NCI-H1105 (cell line): ENCODE data around the gene CNIH3.
"Not testable (repeated sequence)": the region's sequence is repeated elsewhere in the genome, so short reads cannot be mapped to it uniquely, and the experiment has no call there.

ENCODE experiments used
- DNase-seq: peaks from one replicate; lab custom pipeline; 2025; lab: John Stamatoyannopoulos, UW

CNIH3 gene

DNA sequence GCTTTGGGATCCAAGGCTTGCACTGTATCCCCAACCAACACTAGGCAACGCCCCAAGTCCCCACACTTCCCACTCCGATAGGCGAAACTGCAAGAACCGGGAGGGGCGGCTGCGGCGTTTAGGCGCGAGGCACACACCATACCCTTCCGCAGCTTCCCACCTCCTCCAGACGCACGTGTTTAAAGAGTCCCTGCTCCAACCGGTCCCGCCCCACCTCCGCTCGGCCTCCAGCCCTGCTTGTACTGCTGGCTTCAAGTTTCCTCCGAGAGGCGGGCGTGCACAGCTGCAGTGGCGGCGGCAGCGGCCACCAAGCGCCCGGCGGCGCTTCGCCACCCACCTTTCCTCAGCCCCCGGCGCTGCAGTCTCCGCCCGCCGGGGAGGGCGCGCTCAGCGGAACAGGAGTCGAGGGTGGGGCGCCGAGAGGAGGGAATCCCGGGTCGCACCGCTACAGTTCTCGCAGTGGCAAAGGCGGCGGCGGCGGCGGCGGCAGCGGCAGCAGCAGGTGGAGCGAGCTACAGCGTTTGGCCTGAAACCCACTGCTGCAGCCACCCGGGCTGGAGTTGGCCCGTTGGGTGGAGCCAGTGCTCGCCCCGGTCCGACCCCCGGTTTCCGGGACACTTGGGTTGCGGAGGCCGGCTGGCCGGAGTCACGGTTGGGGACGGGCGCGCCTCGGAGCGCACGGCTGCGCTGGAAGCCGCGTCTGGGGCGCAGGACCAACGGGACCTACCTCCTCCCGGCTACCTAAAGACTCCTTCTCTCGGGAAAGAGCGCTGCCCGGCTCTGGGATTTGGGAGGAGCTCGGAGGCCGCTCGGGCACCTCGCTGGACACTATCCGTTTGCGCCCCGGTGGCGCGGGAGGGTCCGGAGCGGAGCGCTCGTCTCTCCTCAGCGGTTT, at the start of gene CNIH3:
Gene CNIH3 (plus strand): TSS at position 457 of the 895 bp plus-strand sequence. CDS start 858 bp downstream, outside the sequence.
- peak; percentile 93 for DNase-seq

GRCh38 chr1:224566492-224566891, 49.6 kb upstream of the CNIH3 start:
- DNase-seq = not testable (repeated sequence)

DNA sequence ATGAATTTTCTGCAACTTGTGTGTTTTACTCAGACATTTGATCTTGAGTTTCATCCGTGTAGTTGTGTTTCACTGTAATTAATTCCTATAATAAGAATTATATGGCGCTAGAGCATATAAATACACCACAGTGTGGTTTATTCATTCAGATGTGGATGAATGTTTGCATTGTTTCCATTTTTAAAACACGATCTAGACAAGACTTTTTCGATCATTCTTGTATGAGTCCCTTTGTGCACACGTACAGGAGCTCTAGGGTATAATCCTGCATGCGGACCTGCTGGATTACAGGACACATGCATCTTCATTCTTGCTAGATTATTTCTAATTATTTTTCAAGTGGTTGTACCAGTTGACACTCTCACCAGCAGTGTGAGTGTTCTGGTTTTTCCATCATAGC, 46.8 kb upstream of the CNIH3 start:
- no peak for DNase-seq

DNA sequence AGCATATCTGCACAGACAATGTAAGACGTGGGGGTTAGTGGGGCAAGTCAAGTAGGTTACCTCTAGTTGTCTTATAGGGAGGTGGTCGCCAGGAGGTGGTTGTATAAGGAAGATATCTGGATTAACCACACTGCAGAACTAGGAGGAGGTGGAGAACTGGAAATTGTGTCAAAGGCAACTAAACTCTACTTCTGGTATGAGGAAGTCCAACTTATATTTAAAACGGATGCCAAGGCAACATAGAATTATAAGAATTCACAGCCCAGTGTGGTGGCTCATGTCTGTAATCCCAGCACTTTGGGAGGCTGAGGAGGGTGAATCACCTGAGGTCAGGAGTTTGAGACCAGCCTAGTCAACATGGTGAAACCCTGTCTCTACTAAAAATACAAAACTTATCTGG, 44.1 kb upstream of the CNIH3 start:
- DNase-seq = not testable (repeated sequence)

DNA sequence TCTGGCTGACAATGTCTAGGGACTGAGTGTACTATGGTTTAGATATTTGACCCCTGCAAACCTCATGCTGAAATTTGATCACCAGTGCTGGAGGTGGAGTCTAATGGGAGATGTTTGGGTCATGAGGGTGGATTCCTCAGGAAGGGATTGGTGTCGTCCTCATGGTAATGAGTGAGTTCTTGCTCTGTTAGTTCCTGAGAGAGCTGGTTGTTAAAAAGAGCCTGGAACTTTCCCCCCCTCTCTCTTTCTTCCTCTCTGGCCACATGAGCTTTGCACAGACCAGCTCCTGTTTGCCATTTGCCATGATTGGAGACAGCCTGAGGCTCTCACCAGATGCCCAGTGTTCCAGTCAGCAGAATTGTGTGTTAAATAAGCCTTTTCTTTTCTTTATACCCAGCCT, 36.6 kb upstream of the CNIH3 start:
- no peak for DNase-seq

- no peak for DNase-seq
These were observed 36.1 kb upstream of the CNIH3 start for GRCh38 chr1:224580006-224580405.

DNA sequence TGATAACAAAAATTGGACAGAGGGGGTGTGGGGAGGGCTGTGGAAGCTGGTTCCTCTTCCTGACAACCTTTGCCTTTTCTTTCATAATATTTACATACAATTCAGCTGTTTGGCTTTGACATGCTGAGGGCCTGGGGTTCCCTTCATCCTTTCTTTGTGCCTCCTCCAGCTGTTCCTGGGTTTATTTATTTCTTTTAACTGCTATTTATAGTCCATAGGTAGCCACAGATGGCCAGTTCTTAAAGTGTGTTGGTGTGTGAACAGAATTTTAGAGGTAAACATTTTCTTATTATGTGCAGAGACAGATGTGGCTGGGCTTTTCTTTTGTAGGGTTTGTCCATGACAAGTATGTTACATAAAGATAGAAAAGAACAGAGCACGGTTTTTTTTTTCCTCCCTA, 34.1 kb upstream of the CNIH3 start:
- DNase-seq = no peak

DNA sequence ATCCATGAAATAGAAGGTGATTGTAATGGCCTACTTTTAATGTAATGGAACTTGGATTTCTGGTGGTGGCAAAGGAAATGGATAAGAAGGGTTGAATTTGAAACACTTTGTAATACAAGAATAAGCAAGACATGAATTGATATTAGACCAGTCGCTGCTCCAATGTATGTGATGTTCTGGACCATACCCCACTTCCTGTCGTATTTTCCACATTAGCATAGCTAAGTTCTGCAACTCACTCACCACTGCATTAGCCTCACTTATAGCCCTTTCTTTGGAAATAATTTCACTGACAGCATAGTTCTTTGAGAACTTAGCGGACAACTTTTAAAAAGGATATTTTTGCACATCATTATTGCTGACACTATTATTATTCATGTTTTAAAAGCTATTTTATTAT, 32.3 kb upstream of the CNIH3 start:
- no peak for DNase-seq

DNA sequence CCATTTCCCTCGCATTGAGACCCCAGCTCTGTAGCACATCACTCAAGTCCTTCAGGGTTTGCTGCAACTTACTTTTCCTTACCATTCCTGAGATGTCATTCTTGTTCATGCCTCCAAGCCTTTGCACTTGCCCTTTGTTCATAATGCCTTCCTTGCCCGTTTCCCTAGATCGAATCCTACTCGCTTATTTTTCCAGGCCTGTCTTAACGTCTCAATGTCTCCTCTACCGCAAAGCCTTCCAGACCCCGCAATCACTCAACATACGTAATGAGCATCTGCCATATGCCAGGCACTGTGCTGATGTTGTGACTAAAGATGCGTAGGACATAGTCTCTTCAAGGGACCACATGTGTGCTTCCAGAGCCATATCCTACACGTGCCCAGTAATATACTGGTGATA, 31.1 kb upstream of the CNIH3 start:
- no peak for DNase-seq

DNA sequence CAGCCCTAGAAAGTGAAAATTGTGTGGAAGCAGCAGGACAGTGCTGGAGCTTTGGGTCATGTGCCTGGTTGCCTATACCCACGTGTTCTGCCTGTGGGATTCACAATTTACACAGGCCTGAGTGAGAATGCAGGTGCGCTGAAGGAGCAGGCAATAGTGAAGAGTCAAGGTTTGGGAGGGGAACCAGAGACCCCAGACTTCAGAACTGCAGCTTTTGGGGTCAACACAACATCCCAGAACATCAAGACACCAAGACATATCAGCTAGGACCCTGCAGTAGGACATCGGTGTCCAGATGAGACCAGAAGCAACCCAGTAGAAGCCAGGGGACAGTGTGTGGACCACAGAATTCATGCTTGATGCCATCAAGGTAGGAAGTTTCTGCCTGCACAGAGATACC, 29.1 kb upstream of the CNIH3 start:
- no peak for DNase-seq

- DNase-seq = no peak
These were observed 27.6 kb upstream of the CNIH3 start for GRCh38 chr1:224588515-224588914.

DNA sequence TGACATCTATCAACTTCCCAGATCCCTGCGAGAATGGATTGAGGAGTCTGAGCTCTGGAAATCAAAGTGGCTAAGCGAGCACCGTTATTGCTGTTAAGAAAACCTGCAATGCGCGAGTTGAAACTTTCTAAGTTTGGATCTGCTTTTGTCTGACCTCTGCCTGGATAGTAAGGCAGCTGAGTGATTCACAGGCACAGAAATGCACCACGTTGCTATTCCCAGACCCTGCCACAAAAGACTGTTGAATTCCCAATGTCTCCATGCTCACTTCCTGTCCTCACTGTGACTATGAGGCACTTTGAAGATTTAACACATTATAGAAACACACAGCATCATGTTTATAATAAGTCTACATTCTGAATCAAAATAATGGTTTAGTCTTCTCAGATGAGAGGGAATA, 27.1 kb upstream of the CNIH3 start:
- no peak for DNase-seq

DNA sequence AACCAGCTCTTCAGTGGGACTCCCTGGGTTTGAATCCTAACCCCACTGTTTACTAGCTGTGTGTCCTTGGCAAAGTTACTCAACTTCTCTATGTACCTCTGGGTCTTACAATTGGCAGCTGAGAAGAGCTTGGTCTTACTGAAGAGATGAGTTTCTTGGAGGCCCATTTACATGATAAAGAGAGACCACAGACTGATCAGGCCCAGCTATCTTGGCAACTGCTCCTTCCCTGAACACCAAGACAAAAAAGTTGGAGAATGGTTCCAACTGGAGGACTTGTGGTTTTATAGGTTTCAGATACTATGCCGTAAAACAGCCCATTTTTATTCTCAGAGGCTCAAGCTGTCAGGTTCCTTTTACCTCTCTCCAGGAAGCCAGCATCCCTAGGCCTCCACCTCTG, 24.8 kb upstream of the CNIH3 start:
- DNase-seq = no peak

GRCh38 chr1:224592636-224593582, 23.2 kb upstream of the CNIH3 start:
- no peak for DNase-seq

GRCh38 chr1:224594360-224594759, 21.8 kb upstream of the CNIH3 start:
- no peak for DNase-seq

- DNase-seq = no peak
These were observed 21.3 kb upstream of the CNIH3 start for GRCh38 chr1:224594851-224595250.

- DNase-seq = no peak
These were observed 10.5 kb upstream of the CNIH3 start for GRCh38 chr1:224605482-224606181.

DNA sequence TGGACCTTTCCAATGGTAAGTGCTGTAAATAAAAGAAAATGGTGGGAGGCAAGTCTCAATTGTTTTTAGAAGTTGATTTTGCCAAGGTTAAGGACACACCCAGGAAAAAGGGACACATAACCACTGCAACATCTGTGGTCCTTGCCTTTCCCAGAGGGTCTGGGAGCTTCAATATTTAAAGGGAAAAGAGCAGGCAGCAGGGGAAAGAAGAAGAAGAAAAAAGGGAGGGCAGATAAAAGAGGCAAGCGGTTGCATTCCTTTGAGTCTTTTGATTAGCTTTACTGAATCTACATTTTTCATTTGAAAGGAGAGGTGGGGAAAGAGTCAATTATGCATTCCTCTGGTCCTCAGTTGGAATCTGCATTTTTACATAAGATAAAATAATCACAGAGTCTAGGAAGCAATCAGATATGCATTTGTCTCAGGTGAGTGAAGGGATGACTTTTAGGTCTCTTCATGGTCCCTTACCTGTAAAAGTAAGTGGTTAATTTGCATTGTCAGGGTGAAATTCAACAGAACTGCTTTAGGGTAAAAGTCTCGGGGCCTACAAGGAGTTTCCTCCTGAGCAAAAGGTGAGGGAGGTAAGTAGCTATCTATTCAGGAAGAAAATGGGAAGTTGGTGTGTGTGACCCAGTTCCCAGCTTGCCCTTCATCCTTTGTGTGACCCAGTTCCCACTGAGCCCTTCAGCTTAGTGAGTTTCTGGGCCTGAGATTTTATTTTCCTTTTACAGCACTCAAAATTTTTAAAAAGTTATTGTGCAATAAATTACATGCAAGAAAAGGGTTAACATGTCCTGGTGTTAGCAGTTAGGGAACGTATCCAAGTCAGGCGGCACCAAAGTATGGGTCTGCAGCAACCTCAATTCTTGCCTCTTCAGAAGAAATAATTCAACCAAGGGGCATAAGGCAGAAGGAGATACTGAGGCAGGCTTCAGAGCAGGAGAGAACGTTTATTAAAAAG, 8.6 kb upstream of the CNIH3 start:
- DNase-seq = no peak

DNA sequence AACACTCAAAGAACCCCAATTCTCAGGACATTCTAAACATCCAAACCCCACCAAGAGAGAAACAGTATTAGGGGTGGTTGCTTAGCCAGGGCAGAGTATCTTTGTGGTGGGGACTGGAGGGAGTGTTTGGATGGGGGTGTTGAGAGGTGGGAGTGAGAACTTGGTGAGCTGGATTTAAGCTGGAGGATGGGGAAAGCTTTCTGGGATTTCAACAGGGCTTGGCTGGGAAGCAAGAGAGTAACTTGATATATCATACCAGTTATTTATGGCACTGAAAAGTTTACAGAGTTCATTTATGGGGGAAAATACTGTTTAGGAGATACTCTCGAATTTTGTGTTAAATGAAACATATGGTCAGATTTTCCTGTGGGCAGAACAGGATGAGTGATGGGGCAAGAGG, 6.8 kb upstream of the CNIH3 start:
- no peak for DNase-seq

GRCh38 chr1:224612246-224612645, 3.9 kb upstream of the CNIH3 start:
- no peak for DNase-seq

- DNase-seq = no peak
These were observed 2.6 kb upstream of the CNIH3 start for GRCh38 chr1:224613486-224613885.
